Femur (tissue), 1 donor: Measurements from ENCODE around the gene PLXNA2.

Source experiments
- DNase-seq: peaks from one replicate; pipeline ENCODE4 v3.0.0-alpha.2; 2017

PLXNA2 gene

GRCh38 chr1:208175508-208175895, 68.7 kb downstream of the PLXNA2 start:
- no peak for DNase-seq

GRCh38 chr1:208174731-208175507, 69.3 kb downstream of the PLXNA2 start:
- no peak for DNase-seq

- no peak for DNase-seq
Measured at GRCh38 chr1:208174200-208174599, 70.0 kb downstream of the PLXNA2 start.

GRCh38 chr1:208173749-208174148, 70.4 kb downstream of the PLXNA2 start:
- no peak for DNase-seq

- no peak for DNase-seq
Measured at GRCh38 chr1:208172423-208173145, 71.6 kb downstream of the PLXNA2 start.

GRCh38 chr1:208171616-208172422, 72.4 kb downstream of the PLXNA2 start:
- no peak for DNase-seq

GRCh38 chr1:208170252-208170651, 73.9 kb downstream of the PLXNA2 start:
- peak; percentile 61 for DNase-seq

GRCh38 chr1:208169081-208169879, 74.9 kb downstream of the PLXNA2 start:
- DNase-seq: no peak

GRCh38 chr1:208167261-208167869, 76.8 kb downstream of the PLXNA2 start:
- DNase-seq: no peak

- no peak for DNase-seq
Measured at GRCh38 chr1:208166340-208167138, 77.6 kb downstream of the PLXNA2 start.

GRCh38 chr1:208165659-208166058, 78.5 kb downstream of the PLXNA2 start:
- DNase-seq: no peak

GRCh38 chr1:208164609-208165008, 79.6 kb downstream of the PLXNA2 start:
- no peak for DNase-seq

- DNase-seq: no peak
Measured at GRCh38 chr1:208163539-208163938, 80.6 kb downstream of the PLXNA2 start.

GRCh38 chr1:208162903-208163302, 81.3 kb downstream of the PLXNA2 start:
- DNase-seq: no peak

GRCh38 chr1:208161656-208162375, 82.4 kb downstream of the PLXNA2 start:
- no peak for DNase-seq

- DNase-seq: no peak
Measured at GRCh38 chr1:208161005-208161404, 83.2 kb downstream of the PLXNA2 start.

- no peak for DNase-seq
Measured at GRCh38 chr1:208160259-208160819, 83.8 kb downstream of the PLXNA2 start.

- DNase-seq: peak; percentile 85
Measured at GRCh38 chr1:208159555-208160258, 84.5 kb downstream of the PLXNA2 start.
